HG02759 (cell line): ENCODE results near the gene UGT2B7.

Experiments used
- ATAC-seq: cut with Tn5 transposase; IDR thresholded peaks from one replicate; pipeline ENCODE4 v1.9.1; 2021; ENCODE audit warnings: mild to moderate bottlenecking, moderate library complexity; ENCODE audit not compliant: unreplicated experiment

The UGT2B7 gene

DNA sequence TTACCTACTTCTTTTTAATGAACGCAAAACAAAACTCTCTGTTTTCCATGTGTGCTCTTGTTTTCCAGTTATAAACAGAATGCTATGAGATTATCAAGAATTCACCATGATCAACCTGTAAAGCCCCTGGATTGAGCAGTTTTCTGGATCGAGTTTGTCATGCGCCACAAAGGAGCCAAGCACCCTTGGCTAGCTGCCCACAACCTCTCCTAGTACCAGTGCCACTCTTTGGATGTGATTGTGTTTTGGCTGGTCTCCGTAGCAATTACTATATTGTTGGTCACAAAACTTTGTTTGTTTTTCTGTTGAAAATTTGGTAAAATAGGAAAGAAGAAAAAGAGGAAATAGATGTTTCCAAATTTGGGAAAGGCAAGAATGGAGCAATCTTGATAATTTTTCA, 51.1 kb downstream of the UGT2B7 start:
- ATAC-seq, result no peak

DNA sequence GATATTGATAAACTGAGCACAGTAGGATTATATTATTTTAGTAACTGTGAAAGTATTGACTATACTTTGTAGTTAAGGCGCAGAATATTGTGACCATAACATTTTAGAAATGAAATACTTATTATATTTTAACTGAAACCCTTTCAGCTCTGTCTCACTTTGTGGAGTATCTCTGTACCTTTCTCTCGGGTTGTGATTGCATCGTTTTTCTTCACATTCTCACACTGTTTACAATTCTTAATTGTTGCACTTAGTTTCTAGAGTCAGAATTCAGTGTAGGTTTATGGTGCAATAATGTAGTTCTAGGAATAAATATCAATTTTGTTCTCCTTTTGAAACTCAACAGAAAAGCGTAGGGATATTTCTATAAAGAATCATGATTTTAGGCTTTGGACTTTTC, 57.7 kb downstream of the UGT2B7 start:
- ATAC-seq, result no peak

GRCh38 chr4:69156913-69157312, 60.6 kb downstream of the UGT2B7 start:
- ATAC-seq, result no peak
